HepG2 (cell line): ENCODE data around the gene ARHGAP4. TPM values are rescaled to one million over a fixed set of nuclear protein-coding genes. Genes with fewer than 3 reads are reported as not detected.

Experiments used
- ATAC-seq: fragments of 200-7000 bp; cut with Tn5 transposase; 3 replicates; pipeline ENCODE4 v1.9.1; 2020; ENCODE audit warnings: mild to moderate bottlenecking, moderate library complexity
- BruUV-seq: library from RNA; stranded (reverse); fragments of 400-500 nt; replicated peaks from 2 replicates; lab custom pipeline; 2021; lab: Mats Ljungman, UMichigan
- CTCF ChIA-PET: fragments of 300-600 bp; formaldehyde crosslinking; extraction: SDS; loops from one replicate; lab custom pipeline; 2021; ENCODE audit warnings: low total read pairs, inconsistent platforms, low intra/inter-chr PET ratio; lab: Yijun Ruan, JAX
- POLR2A ChIA-PET: fragments of 350-600 bp; sonication (Branson Sonifier 250); formaldehyde crosslinking; loops from one replicate; lab custom pipeline; 2020; ENCODE audit warnings: antibody characterized with exemption, inconsistent platforms; lab: Yijun Ruan, JAX
- DNase-seq: peaks from one replicate; pipeline ENCODE4 v3.0.0-alpha.2; 2015; ENCODE audit warnings: low spot score
- FAIRE-seq: peaks from 3 replicates; lab custom pipeline; 2011; peaks lifted over from hg19 to GRCh38; lab: Jason Lieb, UNC
- H2AFZ ChIP-seq: one replicate; pipeline ENCODE4 v1.6.1; 2011; ENCODE audit warnings: low read length, inconsistent platforms
- H3K27ac ChIP-seq: fragments of 300-600 bp; 3 replicates; pipeline ENCODE4 v1.8.0; 2011; ENCODE audit warnings: mixed run types, mild to moderate bottlenecking, mixed read lengths, low read length, inconsistent platforms; ENCODE audit not compliant: insufficient read depth; ENCODE audit errors: extremely low read length
- H3K27me3 ChIP-seq, 2 experiments: fragments of 200-600 bp in 1 of 2; 2 replicates in 1 of 2; 3 replicates in 1 of 2; pipeline versions ENCODE4 v1.6.0 to v1.8.0; 2011; ENCODE audit warnings: low read length in 2 of 2, mild to moderate bottlenecking in 2 of 2, moderate library complexity in 2 of 2, inconsistent platforms in 1 of 2; ENCODE audit not compliant: insufficient read depth in 2 of 2, control insufficient read depth in 1 of 2
- H3K36me3 ChIP-seq, 2 experiments: fragments of 200-600 bp in 1 of 2; replicated peaks in 1 of 2; 2 replicates in 1 of 2; 3 replicates in 1 of 2; pipeline versions ENCODE4 v1.5.1 to v1.8.0; 2011; ENCODE audit warnings: low read length in 2 of 2, inconsistent platforms in 1 of 2; ENCODE audit not compliant: insufficient read depth in 2 of 2, control insufficient read depth in 1 of 2
- H3K4me1 ChIP-seq: 2 replicates; pipeline ENCODE4 v1.5.1; 2012; ENCODE audit warnings: low read length, inconsistent platforms; ENCODE audit not compliant: insufficient read depth
- H3K4me2 ChIP-seq: 2 replicates; pipeline ENCODE4 v1.6.0; 2011; ENCODE audit warnings: low read depth, low read length, inconsistent platforms
- H3K4me3 ChIP-seq, 3 experiments: fragments of 200-600 bp in 1 of 3; sonication (generic), shearing (Covaris generic) in 1 of 3; replicated peaks in 1 of 3; 2 replicates each; pipeline ENCODE4 v1.5.1; 2011 to 2016; ENCODE audit warnings: low read length in 3 of 3, inconsistent platforms in 2 of 3, low read depth in 2 of 3, mild to moderate bottlenecking in 2 of 3, control low read depth in 1 of 3, mixed read lengths in 1 of 3; ENCODE audit not compliant: insufficient read depth in 1 of 3
- H3K79me2 ChIP-seq: one replicate; pipeline ENCODE4 v1.6.1; 2011; ENCODE audit warnings: low read length, inconsistent platforms; ENCODE audit not compliant: insufficient read depth
- H3K9ac ChIP-seq: 2 replicates; pipeline ENCODE4 v1.6.0; 2011; ENCODE audit warnings: mild to moderate bottlenecking, low read depth, low read length, inconsistent platforms; ENCODE audit not compliant: insufficient read depth
- H3K9me3 ChIP-seq: 2 replicates; pipeline ENCODE4 v1.5.1; 2012; ENCODE audit warnings: mild to moderate bottlenecking, low read length
- H4K20me1 ChIP-seq: 2 replicates; pipeline ENCODE4 v1.6.0; 2011; ENCODE audit warnings: inconsistent platforms, mild to moderate bottlenecking, low read length, moderate library complexity; ENCODE audit not compliant: insufficient read depth
- ARHGAP35 ChIP-seq: sonication (generic); formaldehyde crosslinking; IDR thresholded peaks from 2 replicates; pipeline ENCODE4 v1.9.0; 2022; ENCODE audit warnings: mild to moderate bottlenecking, inconsistent platforms, moderate library complexity, missing genetic modification reagents, borderline replicate concordance
- GABPB1 ChIP-seq: IDR thresholded peaks from 2 replicates; pipeline ENCODE4 v1.6.1; 2016; ENCODE audit warnings: mild to moderate bottlenecking, missing genetic modification reagents, moderate library complexity, missing compliant biosample characterization
- HNF4A ChIP-seq: sonication (generic); formaldehyde crosslinking; IDR thresholded peaks from 2 replicates; pipeline ENCODE4 v1.4.0; 2020; ENCODE audit warnings: missing genetic modification reagents
- HOXA3 ChIP-seq: sonication (generic); formaldehyde crosslinking; IDR thresholded peaks from 2 replicates; pipeline ENCODE4 v1.5.0; 2020; ENCODE audit warnings: missing genetic modification reagents
- KDM6A ChIP-seq: IDR thresholded peaks from 2 replicates; pipeline ENCODE4 v1.6.1; 2016; ENCODE audit warnings: low read depth
- MBD4 ChIP-seq: IDR thresholded peaks from 2 replicates; pipeline ENCODE4 v1.6.1; 2012; ENCODE audit warnings: low read length, inconsistent platforms, borderline replicate concordance
- NONO ChIP-seq, 2 experiments: fragments of 450-650 bp in 1 of 2; sonication (generic) in 1 of 2; formaldehyde crosslinking in 1 of 2; IDR thresholded peaks in 1 of 2; conservative IDR thresholded peaks in 1 of 2; 2 replicates each; pipeline versions ENCODE4 v1.6.1 to v1.8.0; 2017 to 2022; ENCODE audit warnings: mild to moderate bottlenecking in 1 of 2, missing genetic modification reagents in 1 of 2, moderate library complexity in 1 of 2
- PITX1 ChIP-seq: sonication (generic); formaldehyde crosslinking; IDR thresholded peaks from 2 replicates; pipeline ENCODE4 v1.5.1; 2020; ENCODE audit warnings: mild to moderate bottlenecking, missing genetic modification reagents
- RFXAP ChIP-seq: sonication (generic); formaldehyde crosslinking; IDR thresholded peaks from 2 replicates; pipeline ENCODE4 v1.4.0; 2020; ENCODE audit warnings: missing genetic modification reagents, borderline replicate concordance
- SKI ChIP-seq: fragments of 450-650 bp; IDR thresholded peaks from one replicate; pipeline ENCODE4 v1.6.1; 2018; ENCODE audit warnings: mild to moderate bottlenecking; ENCODE audit not compliant: partially characterized antibody
- SMC3 ChIP-seq: IDR thresholded peaks from 2 replicates; pipeline ENCODE4 v1.6.1; 2011; ENCODE audit warnings: low read length, improper control_type of control experiment
- THAP11 ChIP-seq: IDR thresholded peaks from 2 replicates; pipeline ENCODE4 v1.6.1; 2016; ENCODE audit warnings: missing biosample characterization, missing genetic modification reagents
- TP53 ChIP-seq: sonication (generic); formaldehyde crosslinking; conservative IDR thresholded peaks from 2 replicates; pipeline ENCODE4 v1.4.0; 2020; ENCODE audit warnings: missing genetic modification reagents
- XRCC5 ChIP-seq: fragments of 200-400 bp; formaldehyde crosslinking; optimal IDR thresholded peaks from 2 replicates; pipeline ENCODE3; 2017; ENCODE audit warnings: mild to moderate bottlenecking, low read length
- ZFP36L2 ChIP-seq: sonication (generic); formaldehyde crosslinking; IDR thresholded peaks from 2 replicates; pipeline ENCODE4 v1.4.0; 2020; ENCODE audit warnings: missing genetic modification reagents
- ZNF230 ChIP-seq: sonication (generic); formaldehyde crosslinking; IDR thresholded peaks from 2 replicates; pipeline ENCODE4 v1.4.0; 2020; ENCODE audit warnings: mild to moderate bottlenecking, missing genetic modification reagents
- ZNF446 ChIP-seq: sonication (generic); formaldehyde crosslinking; IDR thresholded peaks from 2 replicates; pipeline ENCODE4 v1.5.0; 2020; ENCODE audit warnings: mild to moderate bottlenecking, missing genetic modification reagents
- ZNF768 ChIP-seq: sonication (generic); formaldehyde crosslinking; IDR thresholded peaks from 2 replicates; pipeline ENCODE4 v1.4.0; 2020; ENCODE audit warnings: missing genetic modification reagents
- WGBS: methylation state at CpG from one replicate; pipeline ENCODE4 v1.1.6; 2017; ENCODE audit warnings: low lambda C conversion rate; 5-methylcytosine and 5-hydroxymethylcytosine counted together
- in situ Hi-C: cut with HindIII; loops from 2 replicates; pipeline ENCODE4 v1.10.0; 2017; ENCODE audit warnings: low pct_unique_long_range_greater_than_20kb; ENCODE audit not compliant: extremely low pct_ligation_motif_present
- intact Hi-C: fragments of 100-400 bp; cut with micrococcal nuclease; formaldehyde crosslinking; loops from one replicate; pipeline ENCODE4 v1.10.0; 2022; ENCODE audit not compliant: unreplicated experiment
- polyA plus RNA-seq, 8 experiments: library from polyadenylated mRNA; depleted of rRNA in 3 of 8; stranded (reverse) in 7 of 8; unstranded in 1 of 8; fragments of >200 nt; fragmentation: Illumina TruSeq in 4 of 8; extraction: Trizol in 4 of 8; gene quantifications; 2 replicates each; pipeline versions ENCODE4 v1.2.1 to v1.2.3, GENCODE V29; 2011 to 2016; ENCODE audit warnings: low read depth in 4 of 8, missing spikeins in 1 of 8, mixed read lengths in 1 of 8; ENCODE audit not compliant: insufficient read depth in 1 of 8
- total RNA-seq, 5 experiments: library from RNA; depleted of rRNA; stranded (reverse); fragments of >200 nt; fragmentation: Illumina TruSeq; extraction: Trizol; gene quantifications; 2 replicates each; pipeline ENCODE4 v1.2.3, GENCODE V29; 2016; ENCODE audit warnings: low read depth in 1 of 5
- TF ChIP-seq, protein P1 (sequence below): fragments of 450-650 bp; IDR thresholded peaks from 2 replicates; pipeline ENCODE4 v1.6.1; 2016
- TF ChIP-seq, protein P2 (sequence below): IDR thresholded peaks from 2 replicates; pipeline ENCODE4 v1.6.1; 2018; ENCODE audit warnings: missing genetic modification reagents, mild to moderate bottlenecking, missing compliant biosample characterization
- TF ChIP-seq, protein P3 (sequence below): sonication (generic); formaldehyde crosslinking; IDR thresholded peaks from 2 replicates; pipeline ENCODE4 v1.4.0; 2020; ENCODE audit warnings: mild to moderate bottlenecking, missing genetic modification reagents

ARHGAP4 gene
- total and polyA plus RNA-seq, 2 of the 13 experiments (the other 11 are each of a cell fraction or from before 2014, with no cell fraction given): 0.57 to 0.64 TPM

DNA sequence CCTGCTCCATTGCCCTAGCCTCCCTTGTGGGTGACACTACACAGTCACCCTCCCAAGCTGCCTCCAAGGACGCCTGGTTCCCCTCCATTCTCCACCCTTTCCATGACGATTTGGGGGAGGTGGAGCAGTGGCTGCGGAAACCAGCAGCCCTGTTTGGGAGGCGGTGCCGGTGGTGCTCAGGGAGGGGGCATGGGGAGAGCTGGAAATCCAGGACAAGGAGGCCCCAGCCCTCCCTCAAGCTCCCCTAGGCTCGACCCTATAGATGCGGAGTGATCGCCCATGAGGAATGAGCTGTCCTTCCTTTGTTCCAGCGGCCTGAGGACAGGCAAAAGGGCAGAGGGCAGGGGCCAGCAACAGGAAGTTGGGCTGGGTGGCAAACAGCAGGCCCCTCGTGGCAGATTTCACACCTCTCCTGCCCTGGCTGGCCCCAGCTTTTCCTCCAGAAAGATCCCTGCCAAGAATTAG lies 22.0 kb upstream of the ARHGAP4 start (continued):
- TF ChIP-seq, protein P1, sequence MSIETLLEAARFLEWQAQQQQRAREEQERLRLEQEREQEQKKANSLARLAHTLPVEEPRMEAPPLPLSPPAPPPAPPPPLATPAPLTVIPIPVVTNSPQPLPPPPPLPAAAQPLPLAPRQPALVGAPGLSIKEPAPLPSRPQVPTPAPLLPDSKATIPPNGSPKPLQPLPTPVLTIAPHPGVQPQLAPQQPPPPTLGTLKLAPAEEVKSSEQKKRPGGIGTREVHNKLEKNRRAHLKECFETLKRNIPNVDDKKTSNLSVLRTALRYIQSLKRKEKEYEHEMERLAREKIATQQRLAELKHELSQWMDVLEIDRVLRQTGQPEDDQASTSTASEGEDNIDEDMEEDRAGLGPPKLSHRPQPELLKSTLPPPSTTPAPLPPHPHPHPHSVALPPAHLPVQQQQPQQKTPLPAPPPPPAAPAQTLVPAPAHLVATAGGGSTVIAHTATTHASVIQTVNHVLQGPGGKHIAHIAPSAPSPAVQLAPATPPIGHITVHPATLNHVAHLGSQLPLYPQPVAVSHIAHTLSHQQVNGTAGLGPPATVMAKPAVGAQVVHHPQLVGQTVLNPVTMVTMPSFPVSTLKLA: no peak
- TF ChIP-seq ZFP36L2 (CRISPR knock-in tag): no peak
- TF ChIP-seq ARHGAP35 (CRISPR knock-in tag): no peak
- no peak for TF ChIP-seq MBD4
- TF ChIP-seq, all 625 proteins: peak for 48

DNA sequence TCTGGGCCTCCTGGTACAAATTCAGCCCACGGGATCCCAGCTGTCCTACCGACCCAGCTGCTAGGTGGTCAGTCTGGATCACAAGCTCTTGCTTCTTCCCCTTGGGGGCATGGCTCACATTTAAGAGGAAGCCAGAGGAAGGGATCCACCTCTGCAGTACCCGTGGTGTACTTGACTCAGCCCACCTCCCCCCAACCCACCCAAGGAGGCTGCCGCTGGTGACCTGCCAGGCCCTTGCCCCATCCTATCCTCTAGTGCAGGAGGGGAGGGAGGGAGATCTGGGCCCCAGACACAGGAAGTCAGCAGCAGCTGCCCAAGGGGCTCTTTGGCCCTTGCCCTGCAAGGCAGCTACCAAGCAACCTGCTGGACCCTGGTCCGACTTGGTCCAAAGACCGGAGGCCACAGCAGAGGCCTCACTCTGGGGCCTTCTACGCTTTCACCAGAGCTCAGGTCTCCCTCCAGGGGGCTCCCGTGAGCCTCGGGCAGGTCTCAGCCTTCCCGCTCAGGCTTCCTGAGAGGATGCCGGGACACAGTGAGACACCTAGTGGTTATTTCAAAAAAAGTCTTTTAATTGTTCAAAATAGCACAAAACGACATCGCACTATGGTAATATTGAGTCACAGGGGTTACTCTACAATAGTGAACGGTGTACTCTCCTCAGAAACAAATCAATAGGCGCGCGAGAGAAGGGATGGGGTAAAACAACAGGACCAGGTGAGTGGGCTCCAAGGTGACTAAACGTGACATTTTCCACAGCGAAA lies 21.1 kb upstream of the ARHGAP4 start:
- no peak overlapping the region for H2AFZ ChIP-seq
- H3K4me2 ChIP-seq: 0 out of 2 replicates have a peak overlapping the region, but pooled peaks have one; percentile 3
- H3K27ac ChIP-seq: peak overlapping the region; percentile 72
- H3K9ac ChIP-seq: 0 out of 2 replicates have a peak overlapping the region, but pooled peaks have one; percentile 22
- H3K27me3 ChIP-seq: no peaks in the 10 kb centered on the region
- ATAC-seq: peak; percentile 78
- H3K36me3 ChIP-seq: peaks cover 5 to 15% of the 10 kb centered on the region in 2 experiments; a peak in 4 of 5 replicates
- peak; percentile 92 for FAIRE-seq
- peak; percentile 75 for DNase-seq
- H4K20me1 ChIP-seq: no peaks in the 10 kb centered on the region
- peaks cover 53% of the 10 kb centered on the region for H3K4me1 ChIP-seq
- BruUV-seq: no TSS peak
- intact Hi-C loops (loop anchor here (2.0 to 10.0 kb wide), 2 partner anchors 22 to 182 kb away; partner anchors contain the start of gene PLXNB3), in situ Hi-C loops (no loop called here)
- ChIA-PET CTCF (interaction anchor here (0.7 to 3.6 kb wide), 2 partner anchors 24 to 183 kb away, joined by 3 to 29 read pairs; partner anchors contain the start of gene PLXNB3), POLR2A (interaction anchor here (0.5 to 5.8 kb wide), 12 partner anchors 12 to 184 kb away, joined by 3 to 82 read pairs (median 6); partner anchors contain the start of genes HCFC1, NAA10 and PLXNB3)
- WGBS: 33% methylated on average over 8 of the region's 19 CpGs
- H3K9me3 ChIP-seq: no peaks in the 10 kb centered on the region
- no peaks in the 10 kb centered on the region for H3K79me2 ChIP-seq
- H3K4me3 ChIP-seq: no peak overlapping the region
- TF ChIP-seq, protein P2, sequence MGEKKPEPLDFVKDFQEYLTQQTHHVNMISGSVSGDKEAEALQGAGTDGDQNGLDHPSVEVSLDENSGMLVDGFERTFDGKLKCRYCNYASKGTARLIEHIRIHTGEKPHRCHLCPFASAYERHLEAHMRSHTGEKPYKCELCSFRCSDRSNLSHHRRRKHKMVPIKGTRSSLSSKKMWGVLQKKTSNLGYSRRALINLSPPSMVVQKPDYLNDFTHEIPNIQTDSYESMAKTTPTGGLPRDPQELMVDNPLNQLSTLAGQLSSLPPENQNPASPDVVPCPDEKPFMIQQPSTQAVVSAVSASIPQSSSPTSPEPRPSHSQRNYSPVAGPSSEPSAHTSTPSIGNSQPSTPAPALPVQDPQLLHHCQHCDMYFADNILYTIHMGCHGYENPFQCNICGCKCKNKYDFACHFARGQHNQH (CRISPR knock-in tag): 0 out of 2 replicates have a peak, but pooled peaks have one; percentile 26
- peak; percentile 56 for TF ChIP-seq SKI
- no peak for TF ChIP-seq ZNF230 (CRISPR knock-in tag)
- TF ChIP-seq ZNF768 (CRISPR knock-in tag): no peak
- peak; percentile 37; the same call in 1 of the 2 replicates for TF ChIP-seq HOXA3 (CRISPR knock-in tag)
- peak; percentile 44 for TF ChIP-seq THAP11
- peak; percentile 59 for TF ChIP-seq GABPB1 (CRISPR knock-in tag)
- peak; percentile 95 for TF ChIP-seq HNF4A (CRISPR knock-in tag)
- TF ChIP-seq, protein P3, sequence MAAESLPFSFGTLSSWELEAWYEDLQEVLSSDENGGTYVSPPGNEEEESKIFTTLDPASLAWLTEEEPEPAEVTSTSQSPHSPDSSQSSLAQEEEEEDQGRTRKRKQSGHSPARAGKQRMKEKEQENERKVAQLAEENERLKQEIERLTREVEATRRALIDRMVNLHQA: no peak
- no peak for TF ChIP-seq RFXAP (CRISPR knock-in tag)
- TF ChIP-seq ZNF446: no peak
- no peak for TF ChIP-seq TP53
- TF ChIP-seq XRCC5: peak; percentile 88
- TF ChIP-seq NONO (IDR thresholded peaks at IDR 0.05): no peak
- 0 out of 2 replicates have a peak, but pooled peaks have one; percentile 17 for TF ChIP-seq NONO (CRISPR knock-in tag; conservative IDR thresholded peaks at IDR 0.05)
- TF ChIP-seq SMC3: peak; percentile 51; the same call in 1 of the 2 replicates
- 0 out of 2 replicates have a peak, but pooled peaks have one; percentile 42 for TF ChIP-seq PITX1
- peak; percentile 55 for TF ChIP-seq KDM6A (CRISPR knock-in tag)
